OCI-LY7 (cell line): ENCODE measurements around the gene PFKL. TPM values are rescaled to one million over a fixed set of nuclear protein-coding genes. Genes with fewer than 3 reads are reported as not detected.

Experiments used
- BruUV-seq: library from RNA; stranded (reverse); fragments of 400-500 nt; replicated peaks from 2 replicates; lab custom pipeline; 2021; lab: Mats Ljungman, UMichigan
- CTCF ChIA-PET: fragments of 300-600 bp; sonication (Branson Sonifier 250); formaldehyde crosslinking; loops from one replicate; lab custom pipeline; 2022; ENCODE audit warnings: antibody characterized with exemption; ENCODE audit not compliant: unreplicated experiment; lab: Charles Lee
- POLR2A ChIA-PET: fragments of 300-600 bp; sonication (Branson Sonifier 250); formaldehyde crosslinking; loops from one replicate; lab custom pipeline; 2022; ENCODE audit warnings: antibody characterized with exemption; lab: Charles Lee
- DNase-seq: peaks from one replicate; pipeline ENCODE4 v3.0.0-alpha.2; 2015; ENCODE audit warnings: low spot score
- H2AFZ ChIP-seq: fragments of 200-600 bp; sonication (generic), shearing (Covaris generic); 2 replicates; pipeline ENCODE4 v1.6.1; 2014; ENCODE audit warnings: mild to moderate bottlenecking, antibody characterized with exemption, low read length, moderate library complexity
- H3K27ac ChIP-seq: fragments of 200-600 bp; sonication (generic); 2 replicates; pipeline ENCODE4 v1.5.1; 2014; ENCODE audit warnings: mixed run types, low read depth, mild to moderate bottlenecking, moderate library complexity, low read length, inconsistent platforms; ENCODE audit not compliant: poor library complexity, severe bottlenecking
- H3K36me3 ChIP-seq: fragments of 200-600 bp; sonication (generic); 2 replicates; pipeline ENCODE4 v1.6.1; 2014; ENCODE audit warnings: mild to moderate bottlenecking, antibody characterized with exemption, low read length, moderate library complexity, mixed read lengths; ENCODE audit not compliant: insufficient read depth
- H3K4me1 ChIP-seq: fragments of 200-600 bp; sonication (generic); 2 replicates; pipeline ENCODE4 v1.5.1; 2014; ENCODE audit warnings: mild to moderate bottlenecking, low read length; ENCODE audit not compliant: insufficient read depth, poor library complexity, severe bottlenecking
- H3K4me2 ChIP-seq: fragments of 200-600 bp; sonication (generic); 2 replicates; pipeline ENCODE4 v1.6.1; 2014; ENCODE audit warnings: mild to moderate bottlenecking, low read length
- H3K4me3 ChIP-seq: fragments of 200-600 bp; sonication (generic); 2 replicates; pipeline ENCODE4 v1.5.1; 2014; ENCODE audit warnings: mild to moderate bottlenecking, low read depth, low read length; ENCODE audit not compliant: poor library complexity, severe bottlenecking
- H3K79me2 ChIP-seq: fragments of 200-600 bp; sonication (generic); 2 replicates; pipeline ENCODE4 v1.6.1; 2016; ENCODE audit warnings: low read depth, mild to moderate bottlenecking, low read length, moderate library complexity, mixed read lengths; ENCODE audit not compliant: insufficient read depth
- H3K9me2 ChIP-seq: fragments of 200-600 bp; sonication (generic); 2 replicates; pipeline ENCODE4 v1.6.1; 2016; ENCODE audit warnings: mild to moderate bottlenecking, low read length, mixed read lengths; ENCODE audit not compliant: insufficient read depth
- H3K9me3 ChIP-seq: fragments of 200-600 bp; sonication (generic); 2 replicates; pipeline ENCODE4 v1.6.1; 2014; ENCODE audit warnings: mild to moderate bottlenecking, mixed run types, low read length, mixed read lengths
- H4K20me1 ChIP-seq: fragments of 200-600 bp; sonication (generic); 2 replicates; pipeline ENCODE4 v1.6.1; 2014; ENCODE audit warnings: mild to moderate bottlenecking, antibody characterized with exemption, low read length, moderate library complexity, mixed read lengths; ENCODE audit not compliant: insufficient read depth
- CTCF ChIP-seq: fragments of 200-600 bp; sonication (generic); conservative IDR thresholded peaks from 2 replicates; pipeline ENCODE4 v1.5.1; 2014; ENCODE audit warnings: mild to moderate bottlenecking, antibody characterized with exemption, low read length, moderate library complexity, mixed read lengths
- EZH2phosphoT487 ChIP-seq: fragments of 200-600 bp; sonication (generic); IDR thresholded peaks from 2 replicates; pipeline ENCODE4 v1.6.1; 2018; ENCODE audit warnings: low read depth, borderline replicate concordance, mild to moderate bottlenecking, mixed run types, antibody characterized with exemption, low read length, moderate library complexity, mixed read lengths
- intact Hi-C: fragments of 100-400 bp; cut with micrococcal nuclease; formaldehyde crosslinking; loops from one replicate; pipeline ENCODE4 v1.10.0; 2022; ENCODE audit not compliant: unreplicated experiment
- total RNA-seq, 2 experiments: library from RNA; depleted of rRNA in 1 of 2; stranded (reverse); fragments of >200 nt in 1 of 2; shearing (Covaris generic) in 1 of 2; gene quantifications; 2 replicates each; pipeline ENCODE4 v1.2.3, GENCODE V29; 2014 to 2022

The PFKL gene
- total RNA-seq, 2 experiments from 2014 or later, result 102 to 128 TPM

DNA sequence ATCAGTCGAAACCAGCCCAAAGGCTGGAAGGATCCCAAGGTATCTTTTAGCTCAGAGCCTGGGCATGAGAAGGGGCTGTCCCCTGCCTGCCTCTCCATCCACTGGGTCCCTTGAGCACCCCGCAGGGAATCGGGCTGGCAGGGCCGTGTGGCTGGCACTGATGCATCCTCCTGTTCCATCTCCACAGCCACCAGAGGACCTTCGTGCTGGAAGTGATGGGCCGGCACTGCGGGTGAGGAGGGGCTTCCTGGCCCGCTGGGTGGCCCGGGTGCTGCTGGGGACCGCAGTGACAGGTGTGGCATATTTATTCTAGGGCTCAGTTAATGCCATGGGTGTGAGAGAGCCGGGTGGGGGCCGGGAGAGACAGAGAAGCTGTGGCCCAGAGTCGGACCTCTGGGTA lies 13.6 kb downstream of the PFKL start:
- ChIA-PET CTCF (no interaction called here), POLR2A (no interaction called here)
- H3K79me2 ChIP-seq, result no peaks in the 10 kb centered on the region
- no peaks in the 10 kb centered on the region for H3K9me3 ChIP-seq
- TF ChIP-seq EZH2phosphoT487 (no peak), CTCF (no peak)
- no peak overlapping the region for H3K27ac ChIP-seq
- intact Hi-C loops, result no loop called here
- no peak for DNase-seq
- BruUV-seq, result no TSS peak
- no peaks in the 10 kb centered on the region for H3K9me2 ChIP-seq
- H3K4me1 ChIP-seq, result no peaks in the 10 kb centered on the region
- H2AFZ ChIP-seq, result no peak overlapping the region
- H3K4me2 ChIP-seq, result no peak overlapping the region
- H3K4me3 ChIP-seq, result no peak overlapping the region
- H4K20me1 ChIP-seq, result no peaks in the 10 kb centered on the region
- H3K36me3 ChIP-seq, result peaks cover 34% of the 10 kb centered on the region; the same call in 1 of the 2 replicates

- Histone ChIP-seq H3K36me3 (peaks cover 34% of the 10 kb centered on the region; the same call in 1 of the 2 replicates), H4K20me1 (no peaks in the 10 kb centered on the region), H3K27ac (no peak overlapping the region), H3K4me1 (no peaks in the 10 kb centered on the region), H3K4me3 (no peak overlapping the region), H3K9me2 (no peaks in the 10 kb centered on the region), H2AFZ (no peak overlapping the region), H3K79me2 (no peaks in the 10 kb centered on the region), H3K9me3 (no peaks in the 10 kb centered on the region), H3K4me2 (no peak overlapping the region)
- ChIA-PET POLR2A (no interaction called here), CTCF (no interaction called here)
- DNase-seq, result no peak
- intact Hi-C loops, result no loop called here
- no TSS peak for BruUV-seq
- no peak for TF ChIP-seq EZH2phosphoT487
- no peak for TF ChIP-seq CTCF
Observed at GRCh38 chr21:44314128-44314527, 14.3 kb downstream of the PFKL start.

GRCh38 chr21:44314561-44314960 lies 14.7 kb downstream of the PFKL start:
- no peak overlapping the region for H3K4me3 ChIP-seq
- ChIA-PET CTCF (no interaction called here), POLR2A (no interaction called here)
- no TSS peak for BruUV-seq
- no peaks in the 10 kb centered on the region for H3K4me1 ChIP-seq
- no peak for TF ChIP-seq EZH2phosphoT487
- TF ChIP-seq CTCF, result no peak
- H3K4me2 ChIP-seq, result no peak overlapping the region
- H3K79me2 ChIP-seq, result no peaks in the 10 kb centered on the region
- H3K9me2 ChIP-seq, result no peaks in the 10 kb centered on the region
- no peak overlapping the region for H3K27ac ChIP-seq
- DNase-seq, result no peak
- H3K36me3 ChIP-seq, result peaks cover 37% of the 10 kb centered on the region; the same call in 1 of the 2 replicates
- no peaks in the 10 kb centered on the region for H4K20me1 ChIP-seq
- no peak overlapping the region for H2AFZ ChIP-seq
- intact Hi-C loops, result no loop called here
- H3K9me3 ChIP-seq, result no peaks in the 10 kb centered on the region
